ENCODE data around the gene NXN. TPM values are rescaled to one million over a fixed set of nuclear protein-coding genes. Genes with fewer than 3 reads are reported as not detected.
A peak's percentile ranks its signal among the peaks of the same experiment; 100 is the strongest.

NXN gene
- total RNA-seq, 1 donor from 2014 or later = 51.6 TPM

GRCh38 chr17:862582-862981 lies 117.0 kb downstream of the NXN start:
- H3K9me3 ChIP-seq = no peaks in the 10 kb centered on the region
- peaks cover 0 to 9% of the 10 kb centered on the region in 2 donors for H3K36me3 ChIP-seq
- H3K27me3 ChIP-seq = no peaks in the 10 kb centered on the region
- no peak for DNase-seq (ENCODE audit: extremely low spot score in 2 of 2)
- TF ChIP-seq POLR2AphosphoS5 (IDR thresholded peaks at IDR 0.05; ENCODE audit: insufficient read depth in 1 of 2, low read depth in 1 of 2) = no peak
- TF ChIP-seq POLR2A (IDR thresholded peaks at IDR 0.05) = no peak
- no peak for TF ChIP-seq CTCF (IDR thresholded peaks at IDR 0.05)
- no peak overlapping the region for H3K27ac ChIP-seq
- H3K4me3 ChIP-seq = no peak overlapping the region
- intact Hi-C loops (cut with DNase I) = no loop called here
- peaks cover 67% of the 10 kb centered on the region for H3K4me1 ChIP-seq

GRCh38 chr17:861364-861763 lies 118.2 kb downstream of the NXN start:
- intact Hi-C loops (cut with DNase I) = no loop called here
- H3K36me3 ChIP-seq = peaks cover 0 to 9% of the 10 kb centered on the region in 2 donors
- TF ChIP-seq POLR2A (IDR thresholded peaks at IDR 0.05) (no peak), POLR2AphosphoS5 (IDR thresholded peaks at IDR 0.05; ENCODE audit: insufficient read depth in 1 of 2, low read depth in 1 of 2) (no peak), CTCF (IDR thresholded peaks at IDR 0.05) (no peak)
- DNase-seq (ENCODE audit: extremely low spot score in 2 of 2) = no peak
- no peak overlapping the region for H3K4me3 ChIP-seq
- H3K9me3 ChIP-seq = no peaks in the 10 kb centered on the region
- H3K27ac ChIP-seq = peak overlapping the region; percentile 85
- no peaks in the 10 kb centered on the region for H3K27me3 ChIP-seq
- peaks cover 70% of the 10 kb centered on the region for H3K4me1 ChIP-seq

DNA sequence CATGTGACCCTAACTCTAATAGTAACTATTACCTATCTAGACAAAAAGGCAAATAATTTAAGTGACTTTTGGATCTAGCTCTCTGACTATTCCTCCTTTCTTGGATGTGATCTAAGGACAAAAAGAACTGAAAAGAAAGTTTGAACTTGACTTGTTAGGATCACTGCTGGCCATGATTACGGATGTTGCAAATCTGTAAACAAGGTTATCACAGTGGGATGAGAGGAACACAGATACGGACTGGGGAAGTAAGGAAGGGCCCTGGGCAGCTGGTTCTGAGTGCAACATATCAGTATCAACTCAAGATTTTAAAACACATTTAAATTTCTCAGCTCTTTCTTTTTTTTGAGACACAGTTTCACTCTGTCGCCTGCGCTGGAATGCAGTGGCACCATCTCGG lies 118.8 kb downstream of the NXN start:
- H3K4me1 ChIP-seq = peaks cover 70% of the 10 kb centered on the region
- no peak for TF ChIP-seq CTCF (IDR thresholded peaks at IDR 0.05)
- TF ChIP-seq POLR2AphosphoS5 (IDR thresholded peaks at IDR 0.05; ENCODE audit: insufficient read depth in 1 of 2, low read depth in 1 of 2) = no peak
- no peak for TF ChIP-seq POLR2A (IDR thresholded peaks at IDR 0.05)
- no peak for DNase-seq (ENCODE audit: extremely low spot score in 2 of 2)
- H3K9me3 ChIP-seq = no peaks in the 10 kb centered on the region
- H3K4me3 ChIP-seq = no peak overlapping the region
- peaks cover 0 to 9% of the 10 kb centered on the region in 2 donors for H3K36me3 ChIP-seq
- intact Hi-C loops (cut with DNase I) = no loop called here
- H3K27me3 ChIP-seq = no peaks in the 10 kb centered on the region
- H3K27ac ChIP-seq = peak overlapping the region; percentile 85

GRCh38 chr17:859824-860195 lies 119.8 kb downstream of the NXN start:
- Histone ChIP-seq H3K4me1 (peaks cover 75% of the 10 kb centered on the region), H3K9me3 (no peaks in the 10 kb centered on the region), H3K27ac (peak overlapping the region; percentile 85), H3K4me3 (peak overlapping the region in 1 of 2 donors; percentile 24), H3K36me3 (peaks cover 0 to 9% of the 10 kb centered on the region in 2 donors), H3K27me3 (no peaks in the 10 kb centered on the region)
- intact Hi-C loops (cut with DNase I) = loop anchor here (10.0 kb wide), 1 partner anchor 115 kb away; the partner anchor contains the start of gene NXN
- DNase-seq (ENCODE audit: extremely low spot score in 2 of 2) = no peak
- no peak for TF ChIP-seq POLR2AphosphoS5 (IDR thresholded peaks at IDR 0.05; ENCODE audit: insufficient read depth in 1 of 2, low read depth in 1 of 2)
- no peak for TF ChIP-seq CTCF (IDR thresholded peaks at IDR 0.05)
- TF ChIP-seq POLR2A (IDR thresholded peaks at IDR 0.05) = no peak

GRCh38 chr17:859061-859823 lies 120.3 kb downstream of the NXN start:
- Histone ChIP-seq H3K4me1 (peaks cover 69% of the 10 kb centered on the region), H3K27me3 (no peaks in the 10 kb centered on the region), H3K4me3 (peak overlapping the region in 1 of 2 donors; percentile 24), H3K27ac (peak overlapping the region; percentile 85), H3K9me3 (no peaks in the 10 kb centered on the region), H3K36me3 (peaks cover 0 to 9% of the 10 kb centered on the region in 2 donors)
- TF ChIP-seq CTCF (IDR thresholded peaks at IDR 0.05) = no peak
- peak in 1 of 2 donors; percentile 42 for TF ChIP-seq POLR2AphosphoS5 (IDR thresholded peaks at IDR 0.05; ENCODE audit: insufficient read depth in 1 of 2, low read depth in 1 of 2)
- no peak for DNase-seq (ENCODE audit: extremely low spot score in 2 of 2)
- intact Hi-C loops (cut with DNase I) = loop anchor here (10.0 kb wide), 1 partner anchor 116 kb away; the partner anchor contains the start of gene NXN
